ENCODE measurements around the gene CCDC158.

DNA sequence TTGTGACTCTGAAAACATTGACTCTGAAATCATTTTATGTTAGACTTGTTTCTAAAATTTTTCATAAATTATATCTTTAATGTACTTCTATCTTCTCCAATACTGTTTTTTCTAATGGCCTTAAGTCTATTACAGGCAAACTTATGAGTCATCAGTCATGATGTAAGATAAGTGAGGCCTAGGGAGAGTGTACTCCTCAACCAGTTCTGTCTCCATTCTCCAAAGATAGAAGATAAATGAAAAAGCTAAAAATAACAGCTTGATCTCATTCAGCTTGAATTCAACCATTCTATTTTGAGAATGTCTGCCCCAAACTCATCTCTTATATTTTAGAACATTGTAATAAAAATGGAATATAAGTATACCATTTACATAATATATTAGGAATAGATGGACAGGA, 79.9 kb downstream of the CCDC158 start:
- TF ChIP-seq CTCF (IDR thresholded peaks at IDR 0.05) (no peak), POLR2A (IDR thresholded peaks at IDR 0.05) (no peak)

All from heart left ventricle (tissue), 13 donors.